ENCODE measurements around the gene CDK2.

GRCh38 chr12:56014205-56014604 is 47.6 kb downstream of the CDK2 start:
- no peak for TF ChIP-seq EP300 (IDR thresholded peaks at IDR 0.05)
- TF ChIP-seq CTCF (IDR thresholded peaks at IDR 0.05), result no peak

Measured in stomach (tissue), 4 donors.